ENCODE data around the gene CYB5R3.
"Not testable (repeated sequence)": the region's sequence is repeated elsewhere in the genome, so short reads cannot be mapped to it uniquely, and the experiment has no call there.

CYB5R3 gene

DNA sequence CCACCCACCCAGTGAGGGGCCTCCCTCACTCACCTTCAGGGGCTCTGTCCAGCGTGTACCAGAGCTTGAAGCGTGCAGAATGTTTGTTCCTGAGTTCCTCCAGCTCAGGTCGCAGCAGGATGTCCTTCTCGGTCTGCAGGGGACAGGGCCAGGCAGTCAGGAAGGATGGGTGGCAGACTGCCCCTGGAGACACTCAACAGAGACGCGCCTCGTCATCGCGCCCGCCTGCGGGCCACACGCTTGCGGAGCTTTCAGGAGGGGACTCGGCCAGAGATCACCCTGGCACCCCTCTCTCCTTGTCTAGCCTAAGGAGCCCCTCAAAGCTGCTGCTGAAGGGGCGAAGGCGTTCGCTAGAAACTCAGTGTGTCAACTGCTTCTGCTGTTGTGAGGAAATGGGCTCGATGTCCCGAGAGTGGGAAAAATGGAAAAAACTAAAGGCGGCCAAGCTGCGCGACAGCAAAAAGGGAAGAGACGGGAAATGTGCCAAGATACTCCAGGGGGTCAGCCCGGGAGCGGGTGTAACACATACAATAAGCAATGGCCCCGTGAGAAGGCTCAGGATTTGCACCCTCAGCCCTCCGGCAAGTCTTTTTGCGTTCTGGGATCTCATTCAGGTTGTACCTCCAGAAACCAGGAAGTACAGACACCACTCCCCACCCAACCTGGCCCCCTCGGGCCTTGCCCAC is 25.3 kb downstream of the CYB5R3 start:
- DNase-seq (ENCODE audit: low read depth) = no peak

DNA sequence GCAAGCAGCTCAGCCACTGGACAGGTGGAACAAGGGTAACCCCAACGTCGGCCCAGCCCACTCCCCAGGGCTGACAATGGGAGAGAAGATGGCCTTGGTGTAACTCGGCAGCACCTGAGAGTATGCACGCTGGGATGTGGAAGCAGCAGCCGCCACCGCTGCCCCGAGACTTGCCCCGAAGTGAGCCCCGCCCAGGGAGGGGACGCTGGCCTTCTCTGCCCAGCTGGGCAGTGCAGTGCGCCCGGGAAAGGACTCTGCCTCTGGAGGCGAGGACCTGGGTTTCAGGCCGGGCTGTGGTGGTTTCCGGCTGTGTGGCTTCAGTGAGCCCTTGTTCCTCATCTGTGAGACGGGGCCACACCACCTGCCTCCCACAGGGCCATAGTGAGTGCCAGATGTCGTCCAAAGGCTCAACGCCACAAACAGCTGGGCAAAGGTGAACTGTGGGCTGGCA is 25.9 kb downstream of the CYB5R3 start:
- DNase-seq (ENCODE audit: low read depth) = no peak

DNA sequence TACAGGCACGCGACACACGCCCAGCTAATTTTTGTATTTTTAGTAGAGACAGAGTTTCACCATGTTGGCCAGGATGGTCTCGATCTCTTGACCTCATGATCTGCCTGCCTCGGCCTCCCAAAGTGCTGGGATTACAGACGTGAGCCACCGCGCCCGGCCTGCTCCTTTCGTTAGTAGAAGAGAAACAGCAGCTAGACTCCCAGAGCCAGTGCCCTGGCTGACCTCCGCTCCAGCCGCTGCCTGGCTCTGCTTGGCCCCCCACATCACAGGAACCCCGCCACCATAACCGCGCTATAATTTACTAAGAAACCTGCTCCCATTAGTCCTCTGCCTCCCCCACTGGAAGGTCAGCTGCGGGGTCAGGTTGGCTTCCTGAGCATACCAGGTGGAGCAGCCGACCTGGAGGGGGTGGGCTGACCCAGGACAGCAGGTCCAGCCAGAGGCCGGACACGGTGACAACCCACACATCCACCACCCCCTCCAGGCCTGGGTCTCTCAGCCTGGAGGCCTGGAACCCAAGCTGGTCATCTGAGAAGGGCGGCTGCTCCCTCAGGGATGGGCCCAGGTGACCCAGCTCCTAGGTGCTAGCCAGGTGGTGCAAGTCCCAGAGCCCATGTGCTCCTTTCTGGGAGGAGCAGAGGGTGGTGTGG is 27.0 kb downstream of the CYB5R3 start:
- no peak for DNase-seq (ENCODE audit: low read depth)

DNA sequence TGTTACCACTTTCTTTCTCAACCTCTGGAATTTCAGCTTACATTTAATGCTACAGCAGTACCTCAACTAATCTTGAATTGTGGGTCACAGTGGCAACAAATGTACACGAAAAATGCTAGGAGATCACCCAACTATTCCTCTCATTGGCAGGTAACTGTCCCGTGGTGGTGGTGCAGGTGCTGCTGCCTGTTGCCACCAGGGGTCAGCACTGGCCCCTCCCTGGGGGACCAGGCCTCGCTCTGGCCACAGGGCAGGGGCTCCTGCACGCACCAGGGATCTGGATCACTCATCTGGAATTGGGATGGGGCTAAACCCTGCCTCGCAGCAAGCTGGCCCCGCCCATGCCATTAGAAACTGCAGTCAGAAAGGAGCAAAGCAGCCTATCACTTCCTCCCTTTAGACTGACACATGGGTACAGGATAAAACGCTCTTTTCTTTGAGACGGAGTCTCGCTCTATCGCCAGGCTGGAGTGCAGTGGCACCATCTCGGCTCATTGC is 27.6 kb downstream of the CYB5R3 start:
- DNase-seq (ENCODE audit: low read depth) = peak; percentile 27

DNA sequence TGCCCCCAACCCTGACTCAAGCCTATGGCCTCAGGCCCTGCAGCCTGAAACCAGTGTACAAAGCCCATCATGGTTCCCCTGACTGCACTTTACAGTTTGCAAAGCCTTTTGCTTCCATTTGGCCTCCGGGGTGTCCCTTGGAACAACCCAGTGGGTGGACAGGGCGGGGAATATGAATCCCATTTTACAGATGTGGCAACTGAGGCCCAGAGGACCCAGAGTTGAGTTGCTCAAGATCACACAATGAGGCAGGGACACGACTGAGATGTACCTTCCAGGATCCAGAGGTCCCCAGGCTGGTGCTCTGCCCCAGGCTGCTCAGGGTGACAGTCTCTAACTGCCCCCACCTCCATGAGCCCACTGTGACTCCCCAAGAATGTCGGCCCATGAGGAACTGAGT is 29.1 kb downstream of the CYB5R3 start:
- no peak for DNase-seq (ENCODE audit: low read depth)

DNA sequence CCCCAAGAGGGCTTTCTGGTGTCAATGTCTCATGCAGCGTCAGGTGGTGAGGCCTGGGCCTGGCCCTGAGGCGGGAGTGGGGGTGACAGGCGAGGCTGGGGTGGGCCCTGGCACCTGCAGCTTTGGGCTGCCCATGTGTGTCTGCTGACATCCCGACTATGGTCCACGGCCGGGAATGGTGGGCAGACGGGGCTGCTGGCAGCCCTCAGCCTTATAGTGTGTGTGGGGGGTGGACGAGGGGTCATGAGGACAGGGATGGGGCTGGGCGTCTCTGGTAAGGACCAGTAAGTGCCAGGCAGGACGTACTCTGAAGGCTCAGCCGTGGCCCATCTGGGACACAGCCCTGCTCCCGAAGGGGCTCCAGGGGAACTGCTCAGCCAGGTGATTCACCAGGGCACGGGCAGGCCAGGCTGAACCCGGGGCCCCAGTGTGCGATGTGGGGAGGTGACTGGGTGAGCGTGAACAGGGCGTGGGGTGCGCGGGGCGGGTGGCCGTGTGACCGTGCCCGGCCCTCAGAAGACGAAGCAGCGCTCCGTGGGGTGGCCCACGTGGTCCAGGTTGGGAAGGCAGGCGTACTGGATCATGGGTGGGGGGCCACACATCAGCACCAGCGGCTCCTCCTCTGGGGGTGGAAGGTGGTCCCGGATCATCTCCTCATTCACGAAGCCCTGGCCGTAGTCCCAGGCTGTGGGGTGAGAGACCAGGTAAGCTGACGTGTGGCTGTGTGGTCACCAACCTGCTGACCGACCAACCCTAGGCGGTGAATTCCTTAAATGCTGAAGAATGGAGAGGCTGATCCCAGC is 29.7 kb downstream of the CYB5R3 start:
- no peak for DNase-seq (ENCODE audit: low read depth)

DNA sequence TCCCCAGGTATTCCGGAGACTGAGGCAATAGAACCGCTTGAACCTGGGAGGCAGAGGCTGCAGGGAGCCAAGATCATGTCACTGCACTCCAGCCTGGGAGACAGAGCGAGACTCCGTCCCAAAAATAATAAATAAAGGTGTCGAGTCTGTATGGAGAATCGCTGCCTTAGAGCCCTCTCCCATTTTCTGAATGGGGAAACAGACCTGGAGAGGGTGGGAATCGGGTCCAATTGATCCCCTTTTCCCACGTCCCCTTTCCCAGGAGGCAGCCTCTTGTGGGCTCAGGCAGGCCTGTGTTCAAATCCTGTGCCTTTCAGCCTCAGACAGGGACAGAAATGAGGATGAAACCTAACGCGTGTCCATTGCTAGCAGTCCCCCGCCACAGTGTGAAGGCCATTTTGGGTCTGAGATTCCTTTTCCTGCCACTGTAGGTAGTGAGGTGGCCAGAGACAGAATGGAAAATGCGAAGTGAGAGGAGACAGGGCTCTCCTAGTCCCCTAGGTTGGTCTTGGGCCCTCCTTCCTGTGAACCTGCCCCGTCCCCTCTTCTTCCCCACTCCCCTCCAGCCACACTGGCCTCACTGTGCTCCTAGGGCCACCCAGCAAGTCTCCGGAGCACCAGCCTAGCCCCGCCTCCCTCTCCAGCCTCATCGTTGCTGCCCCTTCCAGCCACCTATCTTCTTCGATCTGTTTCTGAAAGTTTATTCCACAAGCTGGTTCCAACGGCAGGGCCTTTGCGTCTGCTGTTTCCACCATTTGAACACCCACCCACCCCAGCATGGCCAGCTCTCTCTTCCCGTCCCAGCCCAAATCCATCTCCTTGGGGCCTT is 31.8 kb downstream of the CYB5R3 start:
- no peak for DNase-seq (ENCODE audit: low read depth)

DNA sequence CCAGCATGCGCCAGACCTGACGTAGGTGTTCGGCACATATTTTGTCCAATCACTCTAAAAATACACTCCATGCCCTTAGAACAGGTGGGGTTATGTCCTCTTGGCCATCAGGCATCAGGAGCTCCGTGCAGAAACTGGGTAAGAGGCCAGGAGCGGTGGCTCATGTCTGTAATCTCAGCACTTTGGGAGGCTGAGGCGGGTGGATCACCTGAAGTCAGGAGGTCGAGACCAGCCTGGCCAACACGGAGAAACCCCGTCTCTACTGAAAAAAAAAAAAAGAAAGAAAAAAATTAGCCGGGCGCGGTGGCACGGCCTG is 33.4 kb downstream of the CYB5R3 start:
- not testable (repeated sequence) for DNase-seq (ENCODE audit: low read depth)

DNA sequence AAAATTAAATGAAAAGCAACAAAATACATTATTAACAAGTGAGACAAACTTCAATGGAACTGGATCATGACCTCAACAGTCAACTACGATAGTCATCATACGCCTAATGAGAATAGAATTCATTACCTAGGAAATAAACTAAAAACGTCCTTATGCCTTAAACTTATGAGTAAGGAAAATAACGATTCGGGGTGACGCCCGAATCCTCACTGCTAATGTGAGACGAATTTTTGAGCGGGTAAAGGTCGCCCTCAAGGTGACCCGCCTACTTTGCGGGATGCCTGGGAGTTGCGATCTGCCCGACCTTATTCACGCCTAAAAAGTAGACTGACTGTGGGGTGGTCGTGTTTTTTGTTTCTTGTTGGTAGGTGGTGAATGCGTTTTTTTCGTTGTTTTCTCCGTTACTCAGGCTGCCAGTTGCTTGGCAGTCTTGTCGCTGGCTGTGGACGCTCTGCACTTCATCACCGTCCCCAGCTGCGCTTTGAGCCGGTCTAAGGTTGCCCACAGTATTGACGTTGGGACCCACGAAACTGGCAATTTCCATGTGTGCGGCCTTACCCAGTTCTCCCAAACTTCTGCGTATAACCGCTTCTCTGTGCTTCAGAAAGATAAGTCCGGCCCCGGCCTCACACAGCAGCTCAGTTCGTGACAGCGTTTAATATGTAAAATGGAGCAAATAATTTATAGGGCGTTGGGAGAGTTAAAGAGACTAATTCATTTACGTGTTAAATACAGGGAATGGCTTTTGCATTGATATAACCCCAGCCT is 33.9 kb downstream of the CYB5R3 start:
- peak; percentile 58 for DNase-seq (ENCODE audit: low read depth)

DNA sequence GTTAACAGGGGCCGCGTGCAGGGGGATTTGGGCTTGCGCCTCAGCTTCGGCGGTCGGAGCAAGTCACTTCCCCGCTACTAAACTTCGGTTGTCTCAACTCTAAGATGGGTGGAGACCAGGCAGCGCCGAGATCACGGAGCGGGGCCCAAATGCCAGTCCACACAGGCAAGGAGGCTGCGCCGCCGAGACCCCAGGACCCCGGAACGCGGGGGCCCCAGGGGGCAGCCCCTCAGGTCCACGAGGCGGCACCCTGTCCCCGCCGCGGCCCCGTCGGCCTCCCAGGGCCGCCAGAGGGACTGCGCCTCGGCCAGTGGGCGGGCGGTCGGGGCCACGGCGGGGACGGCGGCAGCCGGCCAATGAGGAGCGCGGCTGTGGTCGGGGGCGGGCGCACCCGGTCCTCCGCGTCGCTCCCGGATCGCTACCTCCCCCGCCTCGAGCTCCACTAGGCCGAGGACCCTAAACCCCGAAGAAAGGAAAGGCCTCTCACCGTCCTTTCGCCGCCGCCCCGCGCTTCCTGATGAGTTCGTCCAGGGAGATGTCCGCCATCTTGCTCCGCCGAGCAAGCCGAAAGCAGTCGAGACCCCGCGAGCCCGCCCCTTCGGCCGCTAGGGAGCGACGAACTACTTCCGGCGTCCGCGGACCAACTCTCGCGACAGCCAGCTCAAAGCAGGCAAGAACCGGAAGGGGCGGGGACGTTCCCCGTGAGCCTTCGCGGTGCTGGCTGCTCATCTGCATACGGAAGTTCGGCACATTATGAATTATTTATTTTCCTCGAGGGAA is 34.7 kb downstream of the CYB5R3 start, which contains the start of gene POLDIP3:
Gene POLDIP3, minus strand, starts transcription at position 572 of the 780 bp plus-strand sequence. Its CDS starts 26 bp downstream, at position 546.
- DNase-seq (ENCODE audit: low read depth) = peak; percentile 99

DNA sequence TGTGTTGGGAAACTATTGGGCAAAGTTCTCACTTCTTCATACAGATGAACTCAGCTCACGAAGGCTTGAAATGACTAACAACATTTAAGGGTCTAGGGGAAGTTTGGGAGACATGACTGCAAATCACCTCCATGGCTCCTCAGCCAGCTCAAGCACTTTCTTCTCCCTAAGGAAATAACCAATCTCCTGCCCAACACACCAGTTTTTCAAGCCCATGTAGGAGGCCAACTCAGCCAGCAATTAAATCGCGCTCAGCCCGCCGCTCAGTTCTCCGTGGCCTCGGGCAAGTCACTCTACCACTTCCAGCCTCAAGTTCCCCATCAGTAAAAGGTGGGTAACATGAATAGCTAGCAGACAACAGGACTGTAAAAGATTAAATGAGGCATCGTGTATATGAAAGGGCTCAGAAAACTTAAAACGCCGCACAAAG is 35.3 kb downstream of the CYB5R3 start:
- no peak for DNase-seq (ENCODE audit: low read depth)

DNA sequence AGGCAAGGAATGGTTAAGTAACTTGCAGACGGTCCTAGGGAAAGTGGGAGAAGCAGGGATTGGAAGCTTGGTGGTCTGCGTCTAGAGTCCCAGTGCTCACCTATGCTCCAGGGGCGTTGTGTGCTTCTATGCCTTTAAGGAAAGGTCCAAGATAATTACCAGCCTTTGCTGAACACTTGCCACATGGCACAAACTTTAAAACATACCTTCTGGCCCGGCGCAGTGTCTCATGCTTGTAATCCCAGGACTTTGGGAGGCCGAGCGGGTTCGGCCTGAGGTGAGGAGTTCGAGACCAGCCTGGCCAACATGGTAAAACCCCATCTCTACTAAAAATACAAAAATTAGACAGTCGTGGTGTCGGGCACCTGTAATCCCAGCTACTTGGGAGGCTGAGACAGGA is 36.9 kb downstream of the CYB5R3 start:
- DNase-seq (ENCODE audit: low read depth) = no peak

DNA sequence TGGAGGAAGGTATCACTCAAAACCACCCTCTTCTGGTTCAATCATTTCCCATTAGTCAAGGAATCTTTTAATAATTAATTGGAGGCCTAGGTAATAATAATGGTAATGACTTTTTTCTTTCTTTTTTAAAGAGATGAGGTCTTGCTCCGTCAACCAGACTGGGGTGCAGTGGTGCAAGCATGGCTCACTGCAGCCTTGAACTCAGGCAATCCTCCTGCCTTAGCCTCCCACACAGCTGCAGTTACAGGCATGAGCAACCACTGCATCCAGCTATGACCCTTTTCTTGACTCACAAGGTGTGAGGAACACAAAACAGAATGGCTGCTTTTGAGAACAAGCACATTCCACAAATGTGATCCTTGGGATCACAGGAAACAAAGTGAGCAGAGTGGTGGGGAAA is 38.1 kb downstream of the CYB5R3 start:
- DNase-seq (ENCODE audit: low read depth) = no peak

DNA sequence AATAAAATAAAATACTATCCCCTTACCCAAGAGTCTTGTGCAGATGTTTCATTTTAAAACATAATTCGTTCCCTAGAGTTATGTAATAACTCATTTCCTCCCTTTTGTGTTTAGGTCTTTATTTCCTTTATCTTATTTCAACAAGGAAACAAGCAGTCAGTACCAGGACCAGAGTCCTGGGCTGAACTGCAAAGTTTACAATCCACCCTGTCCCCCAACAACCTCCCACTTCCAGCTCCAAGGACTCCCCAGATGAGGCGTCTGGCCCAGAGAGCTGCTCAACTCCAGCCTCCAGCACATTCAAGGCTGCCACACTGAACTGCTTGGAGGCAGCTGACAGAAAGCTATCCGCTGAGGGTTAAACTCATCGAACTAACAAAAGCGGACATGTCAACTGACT is 39.0 kb downstream of the CYB5R3 start:
- DNase-seq (ENCODE audit: low read depth) = no peak

DNA sequence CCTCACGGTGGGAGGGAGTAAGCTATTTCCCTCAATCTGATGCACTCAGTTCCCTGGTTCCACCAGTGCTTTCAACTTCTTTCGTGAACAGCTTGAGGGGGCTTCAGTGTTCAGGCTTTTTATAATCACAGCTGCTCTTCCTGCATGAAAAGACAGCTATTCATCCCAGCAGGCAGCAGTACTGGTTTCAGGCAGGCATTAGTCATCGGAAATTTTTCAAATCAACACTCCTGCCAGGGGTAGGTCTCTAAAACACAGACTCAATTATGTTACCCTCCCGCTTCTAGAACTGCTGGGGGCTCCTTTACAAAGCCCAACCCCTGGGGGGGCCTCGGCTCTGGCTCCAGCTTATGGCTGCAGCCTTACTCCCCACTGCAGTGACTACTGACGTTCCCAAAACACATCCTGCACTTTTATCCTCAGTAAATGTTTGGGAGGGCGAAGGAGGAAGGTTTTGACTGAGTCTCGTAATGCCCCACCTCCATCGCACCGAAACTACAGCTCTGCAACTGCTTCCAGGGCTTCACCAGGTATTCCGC is 40.3 kb downstream of the CYB5R3 start:
- DNase-seq (ENCODE audit: low read depth) = no peak

DNA sequence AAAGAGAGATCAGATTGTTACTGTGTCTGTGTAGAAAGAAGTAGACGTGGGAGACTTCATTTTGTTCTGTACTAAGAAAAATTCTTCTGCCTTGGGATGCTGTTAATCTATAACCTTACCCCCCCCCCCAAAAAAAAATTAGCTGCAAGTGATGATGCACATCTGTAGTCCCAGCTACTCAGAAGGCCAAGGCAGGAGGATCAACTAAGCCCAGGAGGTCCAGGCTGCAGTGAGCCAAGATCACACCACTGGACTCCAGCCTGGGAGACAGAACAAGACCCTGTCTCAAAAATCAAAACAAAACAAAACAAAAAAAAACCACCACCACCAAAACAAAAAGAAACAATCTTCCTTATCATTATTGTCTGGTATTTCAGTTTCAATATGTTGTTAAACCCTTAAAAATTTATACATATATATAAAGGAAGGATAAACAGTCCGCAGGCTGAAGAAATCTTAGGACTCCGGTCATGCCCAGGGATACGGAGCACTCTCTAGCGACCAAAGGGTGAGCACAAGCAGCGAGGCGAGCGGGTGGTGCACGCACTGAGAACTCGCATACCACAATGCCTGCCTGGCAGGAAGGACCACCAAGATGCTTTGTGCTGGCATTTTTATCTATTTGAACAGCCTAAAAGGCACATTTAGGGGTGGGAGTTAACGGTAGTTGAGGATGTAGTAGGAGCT is 40.9 kb downstream of the CYB5R3 start:
- DNase-seq (ENCODE audit: low read depth) = no peak

DNA sequence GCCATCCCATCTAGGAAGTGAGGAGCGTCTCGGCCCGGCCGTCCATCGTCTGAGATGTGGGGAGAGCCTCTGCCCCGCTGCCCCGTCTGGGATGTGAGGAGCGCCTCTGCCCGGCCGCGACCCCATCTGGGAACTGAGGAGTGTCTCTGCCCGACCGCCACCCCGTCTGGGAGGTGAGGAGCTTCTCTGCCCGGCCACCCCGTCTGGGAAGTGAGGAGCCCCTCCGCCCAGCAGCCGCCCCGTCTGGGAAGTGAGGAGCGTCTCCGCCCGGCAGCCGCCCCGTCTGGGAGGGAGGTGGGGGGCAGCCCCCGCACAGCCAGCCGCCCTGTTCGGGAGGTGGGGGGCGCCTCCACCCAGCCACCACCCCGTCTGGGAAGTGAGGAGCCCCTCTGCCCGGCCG is 41.6 kb downstream of the CYB5R3 start:
- not testable (repeated sequence) for DNase-seq (ENCODE audit: low read depth)

DNA sequence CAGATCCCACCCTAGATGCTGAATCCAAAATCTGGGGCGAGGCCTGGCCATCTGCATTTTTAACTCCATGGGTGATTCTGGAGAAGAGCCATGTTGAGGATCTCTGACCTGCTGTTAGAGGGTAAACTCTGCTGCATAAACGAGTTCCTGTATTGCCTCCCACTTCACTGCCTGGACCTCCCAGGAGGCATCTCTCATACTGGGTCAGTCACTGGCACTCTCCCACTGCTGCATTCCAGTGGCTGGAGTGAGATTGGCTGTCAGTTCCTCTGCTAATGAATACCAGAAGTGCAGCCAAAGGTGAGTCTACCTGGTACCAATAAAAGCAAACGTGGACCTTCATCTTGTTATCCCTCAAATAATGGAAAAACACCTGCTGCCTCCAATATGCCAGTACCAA is 44.8 kb downstream of the CYB5R3 start:
- no peak for DNase-seq (ENCODE audit: low read depth)

DNA sequence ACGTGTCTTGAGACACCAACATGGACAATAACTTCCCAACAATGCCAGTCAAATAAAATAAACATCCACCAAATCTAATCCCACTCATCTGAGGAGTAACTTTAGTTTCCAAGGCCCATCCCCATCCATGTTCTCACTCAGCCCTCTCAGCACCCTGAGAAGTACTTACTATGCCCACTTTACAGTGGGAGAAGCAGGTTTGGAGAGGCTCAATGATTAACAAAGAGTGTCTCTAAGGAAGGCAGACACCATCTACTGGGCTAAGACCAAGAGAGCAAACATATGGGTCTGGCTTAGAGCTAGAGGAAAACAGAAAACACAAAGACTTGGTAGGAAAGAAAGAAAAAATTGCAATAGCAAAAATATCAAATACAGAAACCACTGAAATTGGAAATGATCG is 45.8 kb downstream of the CYB5R3 start:
- no peak for DNase-seq (ENCODE audit: low read depth)

DNA sequence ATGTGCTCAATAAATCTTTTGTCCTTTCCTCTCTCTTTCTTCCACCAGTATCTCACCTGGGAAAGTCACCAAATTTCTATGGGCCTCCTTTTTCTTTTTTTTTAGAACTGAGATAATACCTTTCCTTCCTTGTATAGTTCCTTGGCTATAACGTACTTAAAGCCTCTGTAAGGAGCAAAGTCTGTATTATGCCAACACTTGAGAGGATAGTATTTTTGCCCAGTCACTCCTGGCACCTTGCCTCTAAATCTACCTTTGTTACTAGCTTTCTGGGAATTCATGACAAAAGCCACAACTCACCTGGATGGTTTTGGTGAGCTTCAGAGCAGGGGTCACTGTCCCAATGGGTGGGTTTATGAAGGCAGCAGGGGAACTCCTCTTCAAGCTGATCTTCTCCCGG is 46.7 kb downstream of the CYB5R3 start:
- DNase-seq (ENCODE audit: low read depth) = no peak
